Measurements from ENCODE around the gene MPZL2.

GRCh38 chr11:118252688-118253087 lies 11.4 kb downstream of the MPZL2 start:
- TF ChIP-seq SUZ12 (IDR thresholded peaks at IDR 0.05; ENCODE audit: extremely low read depth, insufficient read depth, insufficient read length) (no peak), YY1 (IDR thresholded peaks at IDR 0.05; ENCODE audit: insufficient read depth, insufficient read length) (no peak), ZNF274 (IDR thresholded peaks at IDR 0.05; ENCODE audit: low read depth, low read length) (no peak)
